HG03565 (cell line): ENCODE results near the gene ERC1.
"Not testable (repeated sequence)": the region's sequence is repeated elsewhere in the genome, so short reads cannot be mapped to it uniquely, and the experiment has no call there.

ENCODE experiments used
- ATAC-seq: cut with Tn5 transposase; IDR thresholded peaks from one replicate; pipeline ENCODE4 v1.9.1; 2021; ENCODE audit warnings: mild to moderate bottlenecking, moderate library complexity; ENCODE audit not compliant: unreplicated experiment

ERC1 gene

DNA sequence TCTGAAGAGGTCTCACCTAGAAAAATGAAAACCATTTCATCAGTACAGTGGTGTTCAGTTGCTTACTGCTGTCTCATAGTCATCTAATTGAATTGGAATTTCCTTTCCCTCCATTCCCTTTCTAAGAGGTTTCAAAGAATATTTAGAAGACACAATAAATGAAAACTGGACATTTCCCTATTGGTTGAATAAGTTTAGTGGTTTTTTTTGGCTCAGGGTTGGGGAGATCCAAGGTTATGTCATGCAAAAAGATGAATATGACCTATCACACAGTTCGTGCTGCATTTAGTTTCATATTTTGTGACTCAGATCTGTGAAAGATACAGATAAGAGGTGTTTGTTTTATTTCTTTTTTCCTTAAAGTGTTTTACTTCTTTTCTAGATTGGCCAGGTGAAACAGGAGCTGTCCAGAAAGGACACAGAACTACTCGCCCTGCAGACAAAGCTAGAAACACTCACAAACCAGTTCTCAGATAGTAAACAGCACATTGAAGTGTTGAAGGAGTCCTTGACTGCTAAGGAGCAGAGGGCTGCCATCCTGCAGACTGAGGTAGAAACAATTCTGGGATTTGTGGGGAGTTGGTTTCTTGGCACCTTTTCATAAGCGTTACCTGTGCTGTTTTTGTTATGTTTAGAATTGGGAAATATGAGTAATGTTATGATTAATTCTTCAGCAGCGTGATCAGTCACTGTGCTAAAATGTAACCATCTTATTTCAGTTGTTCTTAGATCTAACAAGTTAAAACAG is 124.6 kb downstream of the ERC1 start:
- no peak for ATAC-seq

DNA sequence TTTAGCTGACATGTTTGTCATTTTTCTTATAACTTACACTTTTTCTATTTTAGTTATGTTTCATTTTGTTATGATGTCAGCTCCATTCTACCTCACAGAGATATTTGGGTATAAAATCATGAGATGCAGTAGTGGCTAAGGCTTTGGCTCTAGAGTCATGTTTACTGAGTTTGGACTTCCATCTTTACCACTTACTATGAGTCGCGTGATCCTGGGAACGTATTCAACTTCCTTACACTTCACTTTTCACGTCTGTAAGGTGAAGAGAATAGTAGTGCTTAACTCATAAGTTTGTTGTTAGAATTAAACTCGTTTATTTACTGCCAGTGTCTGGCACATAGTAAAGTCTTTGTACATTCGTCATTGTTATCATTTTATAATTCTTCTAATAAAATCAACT is 126.3 kb downstream of the ERC1 start:
- no peak for ATAC-seq

DNA sequence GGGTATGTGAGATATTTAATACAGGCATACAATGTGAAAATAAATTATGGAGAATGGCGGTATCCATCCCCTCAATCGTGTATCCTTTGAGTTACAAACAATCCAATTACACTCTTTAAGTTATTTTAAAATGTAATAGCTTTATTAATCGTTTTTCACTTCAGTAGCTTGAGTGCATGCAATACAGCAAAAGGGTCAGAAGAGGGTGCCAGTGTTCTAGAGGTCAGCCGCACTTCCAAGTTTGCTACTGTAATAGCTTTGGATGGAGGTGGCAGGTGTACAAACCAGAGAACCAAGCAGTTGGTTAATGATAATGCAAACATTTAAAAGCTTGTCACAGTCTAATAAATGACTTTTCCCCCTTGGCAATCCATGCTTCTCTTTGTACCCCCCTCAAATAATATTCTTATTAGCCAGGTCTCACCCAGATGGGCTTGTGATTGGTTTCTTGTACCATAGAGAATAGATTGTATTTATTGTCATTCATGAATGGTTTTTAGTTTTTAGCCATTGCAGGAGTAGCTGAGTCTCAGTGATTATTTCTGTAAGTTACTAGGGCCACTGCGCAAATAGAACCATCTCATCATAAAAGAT is 127.0 kb downstream of the ERC1 start:
- ATAC-seq, result no peak

DNA sequence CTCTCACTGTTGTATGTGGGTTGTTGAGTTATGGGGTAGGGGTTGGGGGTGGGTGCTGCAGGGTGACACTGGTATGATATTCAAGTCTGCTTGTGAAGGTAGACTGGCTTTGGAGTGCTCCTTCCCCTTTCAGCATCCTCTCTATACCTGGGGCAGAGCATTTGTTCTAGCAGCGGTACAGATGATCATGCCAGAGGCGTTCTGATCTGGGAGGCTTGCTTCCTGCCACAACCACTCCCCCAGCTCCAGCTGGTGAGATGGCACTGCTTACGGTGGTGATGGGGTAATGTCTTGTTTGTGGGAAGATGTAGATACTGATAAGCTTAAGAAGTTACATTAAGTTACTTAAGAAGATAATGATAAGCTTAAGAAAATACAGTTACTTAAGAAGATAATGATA is 131.8 kb downstream of the ERC1 start:
- no peak for ATAC-seq

DNA sequence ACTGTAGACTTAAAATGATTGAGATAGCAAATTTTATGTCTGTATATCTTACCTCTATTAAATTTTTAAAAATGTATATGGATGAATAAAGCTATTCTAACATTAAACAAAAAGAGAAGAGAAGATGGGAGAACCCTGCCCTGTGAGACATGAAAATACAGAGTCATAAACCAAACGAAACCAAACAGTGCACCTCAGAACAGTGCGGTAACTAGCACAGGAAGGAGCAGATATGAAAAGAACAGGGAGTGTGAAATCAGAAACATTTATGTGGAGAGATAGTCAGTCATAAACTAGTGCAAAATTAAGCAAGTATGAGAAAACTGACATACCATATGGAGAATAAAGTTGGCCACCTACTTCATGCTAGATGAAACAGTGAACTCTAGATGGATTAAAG is 135.1 kb downstream of the ERC1 start:
- no peak for ATAC-seq

DNA sequence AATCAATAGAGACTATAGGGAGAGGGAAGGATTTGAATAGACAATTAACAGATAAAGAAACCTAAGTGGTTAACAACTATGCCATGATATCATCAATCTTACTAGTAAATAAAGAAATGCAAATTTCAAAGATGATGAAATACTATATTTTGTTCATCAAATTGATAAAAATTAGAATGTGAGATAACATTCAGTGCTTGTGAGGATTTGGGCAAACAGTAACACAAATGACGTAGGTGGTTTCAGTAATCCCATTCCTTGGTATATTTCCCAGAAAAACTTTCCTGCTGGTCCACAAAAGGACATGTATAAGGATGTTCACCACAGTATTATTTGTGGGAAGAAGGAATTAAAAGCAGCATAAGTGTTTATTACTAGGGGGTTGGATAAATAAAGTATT is 136.0 kb downstream of the ERC1 start:
- ATAC-seq, result no peak

DNA sequence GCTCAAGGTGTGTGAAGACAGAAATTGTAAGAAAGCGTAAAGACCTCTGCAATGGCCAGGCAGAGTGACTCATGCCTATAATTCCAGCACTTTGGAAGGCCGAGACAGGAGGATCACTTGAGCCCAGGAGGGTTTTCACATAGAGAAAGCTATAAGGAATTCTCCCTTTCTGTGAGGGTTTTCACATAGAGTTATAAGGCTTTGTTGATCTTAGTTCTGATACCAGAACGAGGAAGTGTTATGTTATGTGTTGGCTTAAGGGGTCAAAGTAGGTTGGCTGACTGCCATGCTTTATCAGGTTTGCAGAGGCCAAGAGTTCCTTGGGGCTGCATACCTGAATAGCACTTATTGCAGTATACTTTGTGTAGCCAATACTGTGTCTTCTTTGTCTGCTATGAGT is 139.1 kb downstream of the ERC1 start:
- ATAC-seq, result no peak

DNA sequence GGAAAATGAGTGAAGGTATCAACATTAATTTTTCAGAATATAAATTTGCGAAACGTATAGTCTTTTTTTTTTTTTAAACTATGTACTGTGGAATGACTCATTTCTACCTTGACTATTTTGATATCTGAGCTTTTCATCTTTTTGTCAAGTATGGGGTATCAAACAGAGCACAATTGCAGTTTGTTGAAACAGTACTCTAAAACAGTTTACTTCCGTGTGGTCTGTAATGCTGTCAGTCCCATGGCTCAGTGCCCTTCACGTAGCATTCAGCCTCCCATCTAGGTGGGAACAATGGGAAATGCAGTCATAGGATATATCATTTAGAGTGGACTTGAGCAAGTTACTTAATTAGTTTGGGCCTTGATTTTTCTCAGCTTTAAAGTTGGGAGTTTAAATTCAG is 139.5 kb downstream of the ERC1 start:
- ATAC-seq, result no peak

DNA sequence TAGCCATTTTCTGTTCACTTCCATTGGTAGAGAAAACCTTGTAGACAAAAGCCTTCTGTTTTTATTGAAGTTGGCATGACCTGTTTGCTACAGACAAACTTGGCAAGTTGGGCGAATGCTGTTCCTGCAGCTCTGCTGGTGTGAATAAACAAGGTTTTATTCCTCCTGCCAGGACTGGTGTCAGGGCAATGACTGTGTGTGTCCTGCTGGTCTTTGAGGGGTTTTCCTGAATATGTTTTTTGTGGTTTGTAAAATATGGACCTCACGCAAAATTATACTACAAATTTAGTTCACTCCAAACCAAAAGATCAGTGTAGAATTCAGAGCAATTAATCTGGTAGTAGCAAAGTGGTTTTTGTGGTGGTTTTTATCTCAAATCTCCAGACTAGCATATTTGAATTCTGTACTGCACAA is 140.8 kb downstream of the ERC1 start:
- ATAC-seq, result no peak

DNA sequence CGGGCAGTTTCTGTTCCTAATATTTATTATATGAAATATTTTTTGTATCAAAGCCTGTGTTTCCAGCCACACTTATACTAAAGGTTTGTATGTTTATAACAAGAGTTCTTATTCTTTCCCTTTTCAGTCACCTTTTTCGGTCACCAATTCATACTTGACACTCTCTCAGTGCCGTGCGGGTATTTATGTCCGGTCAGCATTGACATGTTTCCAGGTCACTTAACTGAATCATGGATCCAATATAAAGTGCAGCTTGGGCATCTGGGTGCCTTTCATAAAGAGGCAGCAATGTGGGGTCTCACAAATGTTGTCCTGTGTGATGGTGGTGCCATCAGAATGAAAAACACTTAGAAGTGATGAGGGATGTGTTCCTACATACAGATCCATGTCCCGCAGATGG is 141.3 kb downstream of the ERC1 start:
- no peak for ATAC-seq

DNA sequence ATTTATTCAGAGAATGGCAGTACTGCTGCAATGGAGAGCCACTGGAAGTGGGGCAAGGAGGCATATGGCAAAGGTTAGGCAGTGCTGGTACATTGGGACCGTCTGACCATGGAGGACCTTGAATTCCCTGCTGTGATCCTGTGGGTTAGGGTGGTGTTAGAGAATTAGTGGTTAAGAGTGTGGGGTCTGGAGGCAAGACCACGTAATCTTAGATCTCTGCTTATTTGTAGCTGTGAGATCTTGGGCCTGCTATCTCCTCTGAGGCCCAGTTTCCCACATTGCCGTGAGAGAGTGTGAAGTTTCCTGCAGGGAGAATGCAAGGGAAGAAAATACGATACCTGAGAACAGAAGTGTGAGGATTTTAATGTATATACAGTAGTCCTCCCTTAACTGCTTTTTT is 147.7 kb downstream of the ERC1 start:
- no peak for ATAC-seq

DNA sequence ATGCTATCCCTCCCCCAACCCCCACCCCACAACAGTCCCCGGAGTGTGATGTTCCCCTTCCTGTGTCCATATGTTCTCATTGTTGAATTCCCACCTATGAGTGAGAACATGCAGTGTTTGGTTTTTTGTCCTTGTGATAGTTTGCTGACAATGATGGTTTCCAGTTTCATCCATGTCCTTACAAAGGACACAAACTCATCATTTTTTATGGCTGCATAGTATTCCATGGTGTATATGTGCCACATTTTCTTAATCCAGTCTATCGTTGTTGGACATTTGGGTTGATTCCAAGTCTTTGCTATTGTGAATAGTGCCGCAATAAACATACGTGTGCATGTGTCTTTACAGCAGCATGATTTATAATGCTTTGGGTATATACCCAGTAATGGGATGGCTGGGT is 155.7 kb downstream of the ERC1 start:
- ATAC-seq, result not testable (repeated sequence)

DNA sequence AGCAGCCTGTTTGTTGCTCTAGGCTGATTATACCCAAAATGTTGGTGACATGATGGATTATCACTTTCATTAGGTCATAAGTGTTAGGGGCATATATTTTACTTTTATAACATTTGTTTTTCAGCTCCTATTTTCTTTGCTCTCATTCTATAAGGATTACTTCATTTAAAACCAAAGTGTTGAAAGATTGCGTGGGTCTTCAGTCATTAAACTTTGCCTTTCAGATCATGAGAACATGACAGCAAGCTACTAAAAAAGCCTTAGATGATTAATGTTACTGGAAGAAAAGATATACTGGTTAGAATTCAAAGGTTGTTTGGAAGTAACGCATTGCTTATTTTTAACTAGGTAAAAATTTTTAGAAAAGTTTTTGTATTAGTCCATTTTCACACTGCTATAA is 156.8 kb downstream of the ERC1 start:
- no peak for ATAC-seq

DNA sequence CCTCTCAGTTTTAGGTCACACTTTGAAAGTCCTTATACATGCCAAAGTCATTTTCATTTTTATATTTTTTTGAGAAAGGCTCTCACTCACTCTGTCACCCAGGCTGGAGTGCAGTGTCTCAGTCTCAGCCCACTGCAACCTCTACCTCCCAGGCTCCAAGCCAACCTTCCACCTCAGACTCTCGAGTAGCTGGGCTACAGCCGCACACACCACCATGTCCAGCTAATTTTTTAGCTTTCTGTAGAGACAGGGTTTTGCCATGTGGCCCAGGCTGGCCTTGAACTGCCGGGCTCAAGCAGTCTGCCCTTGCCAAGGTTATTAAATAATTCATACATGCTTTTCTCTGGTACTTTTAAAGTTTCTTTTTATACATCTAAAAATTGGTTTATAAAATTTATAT is 166.0 kb downstream of the ERC1 start:
- no peak for ATAC-seq

DNA sequence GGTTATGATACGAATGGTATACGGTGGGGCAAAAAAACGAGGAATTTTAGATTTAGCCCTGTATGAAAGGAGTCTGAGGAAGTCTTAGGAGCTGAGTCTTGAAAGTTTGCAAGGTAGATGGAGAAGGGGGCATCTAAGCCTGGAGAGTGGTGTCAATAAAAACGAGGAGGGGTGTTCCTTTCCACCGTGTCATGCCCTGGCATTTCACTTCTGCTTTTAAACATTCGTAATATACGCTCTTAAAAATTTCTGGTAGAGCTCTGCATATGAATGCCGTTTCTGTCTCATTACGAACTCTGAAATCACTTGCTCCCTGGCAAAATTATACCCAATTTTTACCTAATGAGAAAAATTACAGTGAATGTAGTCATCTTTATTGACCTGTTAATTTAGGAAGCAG is 170.2 kb downstream of the ERC1 start:
- no peak for ATAC-seq

DNA sequence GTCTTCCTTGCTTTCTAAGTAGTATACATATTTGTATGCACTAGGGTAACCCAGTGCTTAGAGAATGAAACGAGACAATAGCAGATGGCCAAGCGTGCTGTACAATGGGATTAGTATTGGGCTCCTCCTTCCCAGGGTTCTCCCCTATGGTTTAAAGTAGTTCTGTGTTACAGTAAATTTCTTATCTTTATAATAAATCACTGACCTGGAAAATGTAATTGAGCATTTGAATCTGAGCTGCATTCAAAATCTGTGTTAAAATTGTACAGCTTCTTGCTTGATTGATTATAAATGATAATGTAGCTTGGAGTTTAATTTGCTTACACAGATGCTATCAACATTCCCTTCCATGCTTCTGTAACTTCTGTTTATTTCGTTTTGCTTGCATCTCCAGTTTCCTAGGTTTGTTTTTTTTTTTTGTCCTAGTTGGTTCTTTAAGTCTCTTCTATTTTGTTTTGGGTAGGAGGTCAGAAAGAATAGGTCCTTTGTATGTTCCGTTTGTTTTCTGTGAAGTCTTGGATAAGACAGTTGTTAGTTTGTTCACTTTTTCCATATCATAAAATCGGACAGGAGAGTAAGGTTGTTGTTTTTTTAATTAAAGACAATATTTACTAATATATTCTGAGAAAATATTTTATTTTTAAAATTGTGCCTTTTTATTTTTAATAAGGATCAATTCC is 171.2 kb downstream of the ERC1 start:
- ATAC-seq, result no peak

DNA sequence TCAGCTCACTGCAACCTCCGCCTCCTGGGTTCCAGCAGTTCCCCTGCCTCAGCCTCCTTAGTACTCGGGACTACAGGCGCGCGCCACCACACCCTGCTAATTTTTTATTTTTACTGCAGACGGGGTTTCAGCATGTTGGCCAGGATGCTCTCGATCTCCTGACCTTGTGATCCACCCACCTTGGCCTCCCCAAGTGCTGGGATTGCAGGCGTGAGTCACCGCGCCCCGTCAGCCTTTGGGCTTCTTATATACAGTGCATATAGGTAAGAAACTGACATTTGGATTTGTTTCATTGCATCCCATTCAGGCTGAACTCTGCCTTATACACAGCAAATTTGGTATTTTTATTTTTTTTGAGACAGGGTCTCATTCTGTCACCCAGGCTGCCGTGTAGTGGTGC is 176.8 kb downstream of the ERC1 start:
- no peak for ATAC-seq

DNA sequence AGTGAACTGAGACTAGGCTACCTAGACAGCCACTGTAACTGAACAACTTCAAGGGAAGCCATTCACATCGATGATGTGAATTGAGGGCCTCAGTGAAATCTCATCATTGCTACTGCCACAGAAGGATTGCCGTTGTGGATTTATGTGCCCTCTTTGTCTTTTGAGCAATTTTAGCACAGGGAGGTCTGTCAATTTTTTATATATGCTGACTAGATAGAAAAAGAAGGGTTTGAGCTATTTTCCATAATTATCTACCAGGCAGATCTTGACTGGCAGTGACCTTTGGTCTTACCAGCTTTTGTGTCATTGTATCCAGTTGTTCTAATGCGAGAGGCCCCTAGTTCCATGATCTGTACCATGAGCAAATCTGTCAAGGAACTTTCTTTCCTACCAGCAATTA is 179.4 kb downstream of the ERC1 start:
- ATAC-seq, result no peak

DNA sequence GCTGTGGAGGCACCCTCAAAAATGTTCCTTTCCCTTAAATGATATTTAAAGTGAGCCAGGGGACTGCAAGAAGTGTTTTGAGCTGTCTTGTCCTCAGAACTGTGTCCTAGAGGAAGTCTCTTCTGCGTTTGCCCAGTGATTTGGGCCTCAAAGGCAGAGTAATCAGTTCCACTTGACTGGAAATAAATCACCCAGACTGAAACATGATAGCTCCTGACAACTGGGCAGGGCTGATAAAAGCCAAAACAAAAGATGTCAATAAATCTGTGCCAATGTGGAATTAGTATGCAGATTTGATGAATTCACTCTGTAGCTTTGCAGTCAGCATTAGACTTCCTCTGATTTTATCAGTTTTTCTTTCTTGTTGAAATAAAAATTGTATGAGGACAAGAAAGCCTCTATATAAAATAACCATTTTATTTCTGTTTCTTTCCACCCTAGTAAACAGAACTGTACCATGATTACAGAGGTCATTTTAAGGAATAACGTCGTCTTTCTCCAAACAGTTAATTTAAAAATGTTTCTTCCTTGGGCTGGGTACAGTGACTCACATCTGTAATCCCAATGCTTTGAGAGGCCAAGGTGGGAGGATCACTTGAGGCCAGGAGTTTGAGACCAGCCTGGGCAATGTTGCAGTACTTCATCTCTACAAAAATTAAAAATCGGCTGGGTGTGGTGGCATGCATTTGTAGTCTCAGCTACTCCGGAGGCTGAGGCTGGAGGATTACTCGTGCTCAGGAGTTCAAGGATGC is 180.8 kb downstream of the ERC1 start:
- no peak for ATAC-seq

DNA sequence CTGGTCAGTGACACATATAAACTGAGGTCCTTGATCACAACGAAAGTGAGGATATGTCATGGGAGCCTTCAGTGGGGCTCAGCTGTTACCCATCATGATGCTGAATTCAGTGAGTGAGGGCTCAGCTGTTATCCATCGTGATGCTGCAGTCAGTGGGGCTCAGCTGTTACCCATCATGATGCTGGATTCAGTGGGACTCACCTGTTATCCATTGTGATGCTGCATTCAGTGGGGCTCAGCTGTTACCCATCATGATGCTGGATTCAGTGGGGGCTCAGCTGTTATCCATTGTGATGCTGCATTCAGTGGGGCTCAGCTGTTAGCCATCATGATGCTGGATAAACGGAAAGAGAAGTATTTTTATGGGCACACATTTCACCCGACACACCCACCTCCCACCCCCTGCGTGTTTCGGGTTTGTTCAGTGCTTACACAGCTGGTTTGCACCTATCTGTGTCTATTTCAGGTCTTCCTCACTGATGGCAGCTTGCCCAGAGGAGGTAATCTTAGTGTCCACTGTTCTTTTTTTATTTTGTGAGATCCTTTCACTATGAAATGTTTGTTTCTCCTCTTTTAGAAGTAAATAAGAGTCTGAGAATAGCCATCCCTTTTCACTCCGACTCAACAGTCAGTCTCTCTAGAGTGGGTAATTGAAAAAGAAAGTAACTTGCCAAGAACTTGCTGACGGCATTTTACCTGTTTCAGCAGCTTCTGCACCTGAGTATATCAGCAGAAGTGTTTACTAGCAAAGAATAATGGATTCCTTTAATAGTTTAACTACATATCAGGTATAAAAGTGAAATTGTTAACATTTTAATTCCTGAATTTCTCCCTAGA is 183.0 kb downstream of the ERC1 start:
- no peak for ATAC-seq

DNA sequence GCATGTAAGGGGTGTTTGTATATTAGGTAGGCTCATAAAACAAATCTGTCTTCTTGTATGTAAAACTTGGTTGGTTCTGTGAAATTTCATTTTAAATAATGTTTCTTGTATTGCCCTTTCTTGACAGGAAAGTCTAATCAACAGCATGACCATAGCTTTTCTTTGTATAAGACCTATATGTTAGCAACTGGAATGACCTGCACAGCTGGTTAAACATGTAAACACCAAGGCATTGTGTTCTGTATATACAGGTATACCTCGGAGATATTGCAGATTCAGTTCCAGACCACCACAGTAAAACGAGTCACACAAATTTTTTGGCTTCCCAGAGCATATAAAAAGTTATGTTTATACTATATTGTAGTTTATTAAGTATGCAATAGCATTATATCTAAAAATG is 183.6 kb downstream of the ERC1 start:
- ATAC-seq, result no peak
